ENCODE results near the gene KRT83.

The KRT83 gene

DNA sequence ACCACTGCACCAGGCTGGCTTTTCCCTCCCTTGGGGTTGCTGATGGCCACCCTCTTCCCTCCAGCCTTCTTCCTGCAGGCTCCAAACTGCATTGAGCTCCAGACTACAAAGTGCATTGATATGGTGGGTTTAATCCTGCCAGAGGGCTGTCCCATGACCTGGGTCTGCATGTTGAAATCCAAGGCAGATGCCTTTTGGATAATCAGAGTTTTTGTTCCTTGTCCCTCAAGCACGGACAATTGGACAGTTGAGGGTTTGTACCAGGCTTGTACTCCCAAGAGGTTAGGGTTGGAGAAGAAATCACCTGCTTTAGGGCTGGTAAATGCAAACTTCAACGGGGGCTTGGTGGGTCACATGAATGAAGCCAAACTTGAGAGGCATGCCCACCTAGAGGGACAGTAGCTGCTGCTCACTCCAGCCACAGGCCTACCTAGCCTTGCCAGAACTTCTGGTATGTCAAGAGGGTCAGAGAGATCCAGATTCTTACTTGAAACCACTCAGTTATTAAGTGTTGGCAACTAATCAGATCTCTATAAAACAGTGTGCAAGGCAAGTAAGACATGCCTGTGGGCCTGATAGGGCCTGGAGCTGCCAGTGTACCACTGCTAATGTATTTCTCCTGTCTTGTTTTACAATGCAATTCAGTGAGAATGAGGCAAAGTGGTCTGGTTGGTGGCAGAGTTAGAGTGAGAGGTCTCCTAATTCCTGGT lies 21.7 kb upstream of the KRT83 start:
- H3K4me3 ChIP-seq (ENCODE audit: low read depth, low read length), result no peak overlapping the region
- TF ChIP-seq, protein P1, sequence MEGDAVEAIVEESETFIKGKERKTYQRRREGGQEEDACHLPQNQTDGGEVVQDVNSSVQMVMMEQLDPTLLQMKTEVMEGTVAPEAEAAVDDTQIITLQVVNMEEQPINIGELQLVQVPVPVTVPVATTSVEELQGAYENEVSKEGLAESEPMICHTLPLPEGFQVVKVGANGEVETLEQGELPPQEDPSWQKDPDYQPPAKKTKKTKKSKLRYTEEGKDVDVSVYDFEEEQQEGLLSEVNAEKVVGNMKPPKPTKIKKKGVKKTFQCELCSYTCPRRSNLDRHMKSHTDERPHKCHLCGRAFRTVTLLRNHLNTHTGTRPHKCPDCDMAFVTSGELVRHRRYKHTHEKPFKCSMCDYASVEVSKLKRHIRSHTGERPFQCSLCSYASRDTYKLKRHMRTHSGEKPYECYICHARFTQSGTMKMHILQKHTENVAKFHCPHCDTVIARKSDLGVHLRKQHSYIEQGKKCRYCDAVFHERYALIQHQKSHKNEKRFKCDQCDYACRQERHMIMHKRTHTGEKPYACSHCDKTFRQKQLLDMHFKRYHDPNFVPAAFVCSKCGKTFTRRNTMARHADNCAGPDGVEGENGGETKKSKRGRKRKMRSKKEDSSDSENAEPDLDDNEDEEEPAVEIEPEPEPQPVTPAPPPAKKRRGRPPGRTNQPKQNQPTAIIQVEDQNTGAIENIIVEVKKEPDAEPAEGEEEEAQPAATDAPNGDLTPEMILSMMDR (IDR thresholded peaks at IDR 0.05; ENCODE audit: low read depth, low read length, missing control alignments), result no peak
- no peak for DNase-seq (ENCODE audit: low read depth)

DNA sequence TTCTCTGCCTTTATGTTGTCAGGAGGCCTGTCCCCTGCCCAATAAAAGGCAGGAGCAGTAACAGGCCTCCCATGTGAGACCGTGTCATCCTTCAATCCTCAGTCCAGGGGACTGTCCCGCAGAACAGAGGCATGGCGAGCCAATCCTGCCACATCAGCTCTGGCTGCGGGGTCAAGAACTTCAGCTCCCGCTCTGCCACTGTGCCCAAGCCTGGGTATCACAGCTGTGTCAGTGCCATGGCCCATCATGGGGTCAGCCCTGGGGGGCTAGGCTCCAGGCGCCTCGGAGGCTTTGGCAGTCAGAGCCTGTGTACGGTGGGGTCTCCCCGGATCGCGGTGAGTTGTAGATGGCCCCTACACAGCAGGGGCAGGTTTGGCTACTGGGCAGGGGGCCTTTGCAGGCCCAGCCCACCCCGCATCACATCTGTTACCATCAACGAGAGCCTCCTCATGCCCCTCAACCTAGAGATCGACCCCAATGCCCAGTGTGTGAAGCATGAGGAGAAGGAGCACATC lies 19.9 kb upstream of the KRT83 start:
- TF ChIP-seq, protein P1 (IDR thresholded peaks at IDR 0.05; ENCODE audit: low read depth, low read length, missing control alignments), result no peak
- DNase-seq (ENCODE audit: low read depth), result no peak
- no peak overlapping the region for H3K4me3 ChIP-seq (ENCODE audit: low read depth, low read length)

DNA sequence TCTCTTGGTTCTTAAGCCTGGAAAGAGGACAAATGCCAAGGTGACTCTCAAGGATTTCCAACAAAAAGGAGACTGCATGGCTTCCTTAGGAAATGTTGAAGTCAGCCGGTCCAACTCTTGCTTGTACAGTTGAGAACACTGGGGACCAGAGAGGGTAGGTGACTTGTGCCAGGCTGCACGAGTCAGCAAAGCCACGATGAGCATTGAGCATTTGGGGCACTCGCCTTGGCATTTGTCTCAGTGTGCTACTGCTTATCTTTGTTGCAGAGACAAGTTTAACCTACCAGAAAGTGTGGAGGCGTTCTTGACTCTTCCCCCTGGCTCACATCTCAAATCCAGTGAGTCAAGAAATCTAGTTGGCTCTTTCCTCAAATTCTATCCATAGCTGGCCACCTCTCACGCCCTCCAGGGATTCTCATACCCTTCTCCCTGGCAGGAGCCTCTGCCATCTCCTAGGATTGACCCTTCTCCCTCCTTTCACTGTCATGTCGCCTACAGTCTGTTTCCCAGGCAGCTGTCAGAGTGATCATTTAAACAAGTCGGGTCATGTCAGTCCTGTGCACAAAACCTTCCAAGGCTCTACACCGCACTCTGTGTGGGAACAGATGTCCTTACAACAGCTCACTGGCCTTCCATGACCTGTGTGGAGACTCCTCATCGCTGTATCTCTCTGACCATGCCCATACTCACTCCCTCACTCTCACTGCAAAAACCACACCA lies 17.2 kb upstream of the KRT83 start:
- no peak overlapping the region for H3K4me3 ChIP-seq (ENCODE audit: low read depth, low read length)
- no peak for DNase-seq (ENCODE audit: low read depth)
- TF ChIP-seq, protein P1 (IDR thresholded peaks at IDR 0.05; ENCODE audit: low read depth, low read length, missing control alignments), result no peak

DNA sequence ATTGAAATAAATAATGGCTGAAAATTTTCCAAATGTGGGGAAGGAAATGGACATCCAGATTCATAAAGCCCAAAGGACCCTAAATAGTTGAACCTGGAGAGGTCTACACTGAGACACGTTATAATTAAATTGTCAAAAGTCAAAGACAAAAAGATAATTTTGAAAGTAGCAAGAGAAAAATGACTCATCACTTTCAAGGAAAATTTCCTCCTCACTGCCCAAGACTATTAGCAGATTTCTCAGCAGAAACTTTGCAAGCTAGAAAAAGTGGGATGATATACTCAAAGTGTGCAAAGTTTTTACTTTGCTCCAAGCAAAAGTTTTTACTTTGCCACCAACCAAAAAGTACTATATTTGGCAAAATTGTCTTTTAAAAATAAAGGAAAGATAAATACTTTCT lies 15.9 kb upstream of the KRT83 start:
- no peak overlapping the region for H3K4me3 ChIP-seq (ENCODE audit: low read depth, low read length)
- DNase-seq (ENCODE audit: low read depth), result no peak
- TF ChIP-seq, protein P1 (IDR thresholded peaks at IDR 0.05; ENCODE audit: low read depth, low read length, missing control alignments), result no peak

DNA sequence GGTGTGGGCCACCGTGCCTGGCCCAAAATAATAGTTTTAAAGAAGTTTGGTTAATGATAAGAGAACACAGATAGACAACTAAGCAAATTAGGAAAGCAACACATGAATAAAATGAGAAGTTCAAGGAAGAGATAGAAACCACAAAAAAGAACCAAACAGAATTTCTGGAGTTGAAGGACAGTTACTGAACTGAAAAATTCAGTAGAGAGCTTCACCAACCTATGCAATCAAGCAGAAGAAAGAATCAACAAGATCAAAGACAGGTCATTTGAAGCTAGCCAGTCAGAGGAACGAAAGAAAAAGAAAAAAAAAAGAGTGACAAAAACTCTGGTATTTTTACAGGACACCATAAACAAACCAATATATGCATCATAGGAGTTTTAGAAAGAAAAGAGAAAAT lies 15.4 kb upstream of the KRT83 start:
- no peak overlapping the region for H3K4me3 ChIP-seq (ENCODE audit: low read depth, low read length)
- no peak for DNase-seq (ENCODE audit: low read depth)
- TF ChIP-seq, protein P1 (IDR thresholded peaks at IDR 0.05; ENCODE audit: low read depth, low read length, missing control alignments), result no peak

DNA sequence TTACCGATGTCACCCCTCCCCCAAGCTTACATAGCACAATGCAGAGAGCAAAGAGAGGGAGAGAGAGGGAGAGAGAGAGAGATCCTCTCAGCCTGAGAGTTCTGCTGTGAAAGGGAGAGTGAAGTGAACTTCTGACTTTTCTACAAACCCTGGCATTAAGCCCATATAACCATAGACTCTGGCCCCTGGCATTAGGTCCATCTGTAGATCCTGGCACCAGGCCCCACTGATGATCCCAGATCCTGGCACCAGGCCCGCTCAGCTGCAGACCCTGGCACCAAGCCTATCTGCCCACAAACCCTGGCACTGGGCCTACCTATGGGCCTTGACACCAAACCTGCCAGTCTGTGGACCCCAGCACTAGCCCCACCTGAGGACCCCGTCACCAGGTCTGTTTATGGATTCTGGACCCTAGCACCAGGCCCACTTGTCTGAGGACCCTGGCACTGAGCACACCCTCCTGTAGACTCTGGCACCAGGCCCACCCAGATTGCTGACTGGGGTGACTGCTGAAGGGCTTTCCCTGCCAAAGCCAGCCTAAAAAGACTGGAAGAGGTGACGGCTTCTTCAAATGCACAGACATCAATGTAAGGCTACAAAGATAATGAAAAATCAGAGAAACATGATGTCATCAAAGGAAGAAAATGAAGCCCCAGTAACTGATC lies 14.5 kb upstream of the KRT83 start:
- no peak overlapping the region for H3K4me3 ChIP-seq (ENCODE audit: low read depth, low read length)
- TF ChIP-seq, protein P1 (IDR thresholded peaks at IDR 0.05; ENCODE audit: low read depth, low read length, missing control alignments), result no peak
- DNase-seq (ENCODE audit: low read depth), result no peak
